NCI-H187 (cell line): Measurements from ENCODE around the gene PLEKHA5.
"Not testable (repeated sequence)": the region's sequence is repeated elsewhere in the genome, so short reads cannot be mapped to it uniquely, and the experiment has no call there.

Experiments
- DNase-seq, 2 experiments: peaks; one replicate each; lab custom pipeline; 2025; lab: John Stamatoyannopoulos, UW

The PLEKHA5 gene

GRCh38 chr12:19203013-19203412 lies 73.5 kb downstream of the PLEKHA5 start:
- DNase-seq: no peak

- DNase-seq: no peak
Observed at GRCh38 chr12:19203539-19204506, 74.3 kb downstream of the PLEKHA5 start.

GRCh38 chr12:19205120-19205519 lies 75.6 kb downstream of the PLEKHA5 start:
- DNase-seq: no peak

- DNase-seq: no peak
Observed at GRCh38 chr12:19206493-19207077, 77.1 kb downstream of the PLEKHA5 start.

GRCh38 chr12:19208456-19208855 lies 78.9 kb downstream of the PLEKHA5 start:
- DNase-seq: no peak

GRCh38 chr12:19209661-19210060 lies 80.1 kb downstream of the PLEKHA5 start:
- DNase-seq: no peak

GRCh38 chr12:19211802-19212201 lies 82.3 kb downstream of the PLEKHA5 start:
- no peak for DNase-seq

- DNase-seq: no peak
Observed at GRCh38 chr12:19212245-19212644, 82.7 kb downstream of the PLEKHA5 start.

GRCh38 chr12:19214020-19214419 lies 84.5 kb downstream of the PLEKHA5 start:
- DNase-seq: no peak

- DNase-seq: no peak
Observed at GRCh38 chr12:19215115-19215514, 85.6 kb downstream of the PLEKHA5 start.

GRCh38 chr12:19217446-19217845 lies 87.9 kb downstream of the PLEKHA5 start:
- no peak for DNase-seq

- no peak for DNase-seq
Observed at GRCh38 chr12:19220205-19220604, 90.7 kb downstream of the PLEKHA5 start.

- DNase-seq: no peak
Observed at GRCh38 chr12:19220852-19221466, 91.4 kb downstream of the PLEKHA5 start.

GRCh38 chr12:19222558-19222957 lies 93.0 kb downstream of the PLEKHA5 start:
- DNase-seq: no peak

- DNase-seq: no peak
Observed at GRCh38 chr12:19223018-19223417, 93.5 kb downstream of the PLEKHA5 start.

GRCh38 chr12:19223695-19224094 lies 94.2 kb downstream of the PLEKHA5 start:
- DNase-seq: no peak

GRCh38 chr12:19224746-19225145 lies 95.2 kb downstream of the PLEKHA5 start:
- DNase-seq: no peak

GRCh38 chr12:19227190-19227879 lies 97.8 kb downstream of the PLEKHA5 start:
- no peak for DNase-seq

- DNase-seq: no peak
Observed at GRCh38 chr12:19227880-19228210, 98.3 kb downstream of the PLEKHA5 start.

- DNase-seq: not testable (repeated sequence)
Observed at GRCh38 chr12:19229021-19229420, 99.5 kb downstream of the PLEKHA5 start.

- no peak for DNase-seq
Observed at GRCh38 chr12:19230299-19230866, 100.8 kb downstream of the PLEKHA5 start.

GRCh38 chr12:19230896-19231295 lies 101.4 kb downstream of the PLEKHA5 start:
- DNase-seq: no peak
